Trophoblast cell (in vitro differentiated cells and primary cell): ENCODE results near the gene TAX1BP3. TPM values are rescaled to one million over a fixed set of nuclear protein-coding genes. Genes with fewer than 3 reads are reported as not detected.

ENCODE experiments used
- DNase-seq, 2 donors: peaks; one replicate each; pipeline ENCODE4 v3.0.0-alpha.2; 2016
- H2AFZ ChIP-seq: 2 replicates; pipeline ENCODE4 v1.6.1; 2013; ENCODE audit warnings: low read length, moderate library complexity, mild to moderate bottlenecking; ENCODE audit not compliant: insufficient read depth, poor library complexity
- H2AK5ac ChIP-seq: 2 replicates; pipeline ENCODE4 v1.6.1; 2013; ENCODE audit warnings: mild to moderate bottlenecking, low read length
- H2BK120ac ChIP-seq: 2 replicates; pipeline ENCODE4 v1.6.1; 2013; ENCODE audit warnings: low read length, mild to moderate bottlenecking, moderate library complexity; ENCODE audit not compliant: insufficient read depth, poor library complexity
- H2BK12ac ChIP-seq: 2 replicates; pipeline ENCODE4 v1.6.1; 2013; ENCODE audit warnings: mild to moderate bottlenecking, low read length, moderate library complexity
- H2BK5ac ChIP-seq: 2 replicates; pipeline ENCODE4 v1.6.1; 2013; ENCODE audit warnings: low read length, low read depth, moderate library complexity, mild to moderate bottlenecking; ENCODE audit not compliant: poor library complexity
- H3K14ac ChIP-seq: 2 replicates; pipeline ENCODE4 v1.6.1; 2013; ENCODE audit warnings: mild to moderate bottlenecking, low read length
- H3K18ac ChIP-seq: 2 replicates; pipeline ENCODE4 v1.6.1; 2013; ENCODE audit warnings: mild to moderate bottlenecking, low read length
- H3K23ac ChIP-seq: 2 replicates; pipeline ENCODE4 v1.6.1; 2013; ENCODE audit warnings: low read length
- H3K27ac ChIP-seq: 2 replicates; pipeline ENCODE4 v1.5.1; 2013; ENCODE audit warnings: low read depth, mild to moderate bottlenecking, inconsistent platforms, low read length, moderate library complexity
- H3K27me3 ChIP-seq: 2 replicates; pipeline ENCODE4 v1.6.1; 2013; ENCODE audit warnings: inconsistent platforms, mild to moderate bottlenecking, low read length, moderate library complexity; ENCODE audit not compliant: insufficient read depth
- H3K36me3 ChIP-seq, 2 experiments: 1 replicate in 1 of 2; 2 replicates in 1 of 2; pipeline ENCODE4 v1.6.1; 2013; ENCODE audit warnings: low read length in 2 of 2, mild to moderate bottlenecking in 2 of 2, moderate library complexity in 1 of 2; ENCODE audit not compliant: insufficient read depth in 2 of 2, control insufficient read depth in 1 of 2
- H3K4ac ChIP-seq: 2 replicates; pipeline ENCODE4 v1.6.1; 2013; ENCODE audit warnings: low read depth, mild to moderate bottlenecking, low read length, moderate library complexity
- H3K4me1 ChIP-seq, 2 experiments: 1 replicate in 1 of 2; 2 replicates in 1 of 2; pipeline ENCODE4 v1.6.1; 2013; ENCODE audit warnings: low read length in 2 of 2, mild to moderate bottlenecking in 2 of 2, moderate library complexity in 1 of 2; ENCODE audit not compliant: insufficient read depth in 2 of 2, control insufficient read depth in 1 of 2
- H3K4me2 ChIP-seq: 2 replicates; pipeline ENCODE4 v1.6.1; 2013; ENCODE audit warnings: inconsistent platforms, mild to moderate bottlenecking, low read length, moderate library complexity
- H3K4me3 ChIP-seq: 2 replicates; pipeline ENCODE4 v1.5.1; 2013; ENCODE audit warnings: mild to moderate bottlenecking, low read depth, low read length, inconsistent platforms
- H3K79me1 ChIP-seq: one replicate; pipeline ENCODE4 v1.6.1; 2013; ENCODE audit warnings: low read length
- H3K79me2 ChIP-seq: 2 replicates; pipeline ENCODE4 v1.6.1; 2013; ENCODE audit warnings: low read length, mild to moderate bottlenecking; ENCODE audit not compliant: control insufficient read depth, insufficient read depth, poor library complexity
- H3K9ac ChIP-seq: 2 replicates; pipeline ENCODE4 v1.6.1; 2013; ENCODE audit warnings: mild to moderate bottlenecking, low read length
- H3K9me3 ChIP-seq: 2 replicates; pipeline ENCODE4 v1.6.1; 2013; ENCODE audit warnings: low read depth, mild to moderate bottlenecking, control low read depth, inconsistent platforms, low read length; ENCODE audit not compliant: insufficient read depth
- H4K12ac ChIP-seq: 2 replicates; pipeline ENCODE4 v1.6.1; 2013; ENCODE audit warnings: low read depth, mild to moderate bottlenecking, low read length, moderate library complexity
- H4K8ac ChIP-seq: 2 replicates; pipeline ENCODE4 v1.6.1; 2013; ENCODE audit warnings: low read depth, mild to moderate bottlenecking, low read length, moderate library complexity
- H4K91ac ChIP-seq: one replicate; pipeline ENCODE4 v1.6.1; 2013; ENCODE audit warnings: low read depth, mild to moderate bottlenecking, low read length, moderate library complexity
- WGBS: extraction: QIAGEN DNeasy Blood & Tissue Kit; methylation state at CpG from one replicate; pipeline ENCODE4 v1.1.7; 2013; ENCODE audit warnings: missing lambda C conversion rate; ENCODE audit not compliant: insufficient read length, insufficient coverage; ENCODE audit errors: extremely low coverage; 5-methylcytosine and 5-hydroxymethylcytosine counted together
- polyA plus RNA-seq: library from polyadenylated mRNA; stranded (reverse); fragments of 200-250 nt; gene quantifications from 2 replicates; pipeline ENCODE4 v1.2.3, GENCODE V29; 2013

TAX1BP3 gene, protein sequence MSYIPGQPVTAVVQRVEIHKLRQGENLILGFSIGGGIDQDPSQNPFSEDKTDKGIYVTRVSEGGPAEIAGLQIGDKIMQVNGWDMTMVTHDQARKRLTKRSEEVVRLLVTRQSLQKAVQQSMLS
- 98.6 and 103 TPM in 2 replicates for polyA plus RNA-seq

- Histone ChIP-seq H3K4me1 (peaks cover 7 to 15% of the 10 kb centered on the region in 2 experiments), H3K9ac (peak within 1 kb of the TSS; percentile 92), H3K4me3 (peak within 1 kb of the TSS; percentile 97), H3K36me3 (peaks cover 26 to 27% of the 10 kb centered on the region in 2 experiments), H3K27me3 (no peaks in the 10 kb centered on the region), H2BK12ac (peak within 1 kb of the TSS; percentile 63), H3K79me1 (peaks cover 15% of the 10 kb centered on the region), H3K18ac (peak within 1 kb of the TSS; percentile 100), H3K23ac (no peak within 1 kb of the TSS), H3K27ac (peak within 1 kb of the TSS; percentile 100), H4K12ac (peak within 1 kb of the TSS; percentile 97), H2BK5ac (peak within 1 kb of the TSS; percentile 100), H2AFZ (peak within 1 kb of the TSS; percentile 95), H4K91ac (peak within 1 kb of the TSS; percentile 100), H3K14ac (peak within 1 kb of the TSS; percentile 100), H2BK120ac (peak within 1 kb of the TSS; percentile 100), H4K8ac (peak within 1 kb of the TSS; percentile 99), H3K4me2 (peak within 1 kb of the TSS; percentile 78), H3K79me2 (peaks cover 23% of the 10 kb centered on the region), H2AK5ac (peak within 1 kb of the TSS; percentile 99), H3K4ac (peak within 1 kb of the TSS; percentile 98), H3K9me3 (no peaks in the 10 kb centered on the region)
- DNase-seq = peak; percentile 99 to 100
- no CpG with 5 or more reads among the region's 89 CpGs for WGBS
Observed at GRCh38 chr17:3668279-3669084, at the start of gene TAX1BP3, which contains the start of gene EMC6. Gene TAX1BP3, minus strand, starts transcription at chr17:3668578. Its CDS starts 52 bp downstream, at chr17:3668526. Gene EMC6, plus strand, starts transcription at chr17:3668812. Its CDS starts 335 bp downstream, at chr17:3669147.

GRCh38 chr17:3715296-3715695, 46.9 kb upstream of the TAX1BP3 start:
- no peak overlapping the region for H3K9ac ChIP-seq
- DNase-seq = no peak
- H2AFZ ChIP-seq = no peak overlapping the region
- no peak overlapping the region for H3K4ac ChIP-seq
- no peak overlapping the region for H3K18ac ChIP-seq
- H3K27ac ChIP-seq = no peak overlapping the region
- no peak overlapping the region for H3K4me2 ChIP-seq
- H3K23ac ChIP-seq = peak overlapping the region; percentile 3
- H3K27me3 ChIP-seq = no peaks in the 10 kb centered on the region
- no peaks in the 10 kb centered on the region for H3K9me3 ChIP-seq
- no peak overlapping the region for H2AK5ac ChIP-seq
- H3K79me1 ChIP-seq = no peaks in the 10 kb centered on the region
- H3K79me2 ChIP-seq = no peaks in the 10 kb centered on the region
- no peak overlapping the region for H4K91ac ChIP-seq
- no peak overlapping the region for H2BK120ac ChIP-seq
- H3K4me3 ChIP-seq = no peak overlapping the region
- no peak overlapping the region for H2BK5ac ChIP-seq
- no peak overlapping the region for H4K12ac ChIP-seq
- no peak overlapping the region for H2BK12ac ChIP-seq
- H3K14ac ChIP-seq = no peak overlapping the region
- H3K4me1 ChIP-seq = no peaks in the 10 kb centered on the region
- no peak overlapping the region for H4K8ac ChIP-seq
- peaks cover 21 to 44% of the 10 kb centered on the region in 2 experiments for H3K36me3 ChIP-seq
- WGBS = no CpG with 5 or more reads among the region's 8 CpGs

GRCh38 chr17:3712811-3713463, 44.6 kb upstream of the TAX1BP3 start:
- H3K9ac ChIP-seq = no peak overlapping the region
- no peaks in the 10 kb centered on the region for H3K4me1 ChIP-seq
- no peak overlapping the region for H3K14ac ChIP-seq
- no peak overlapping the region for H3K27ac ChIP-seq
- H4K8ac ChIP-seq = no peak overlapping the region
- H2BK12ac ChIP-seq = no peak overlapping the region
- H3K4me3 ChIP-seq = no peak overlapping the region
- WGBS = no CpG with 5 or more reads among the region's 13 CpGs
- no peak overlapping the region for H3K18ac ChIP-seq
- no peak overlapping the region for H3K23ac ChIP-seq
- no peak overlapping the region for H3K4me2 ChIP-seq
- H3K4ac ChIP-seq = no peak overlapping the region
- H3K79me2 ChIP-seq = no peaks in the 10 kb centered on the region
- no peaks in the 10 kb centered on the region for H3K27me3 ChIP-seq
- no peak overlapping the region for H4K12ac ChIP-seq
- no peak overlapping the region for H2AFZ ChIP-seq
- H3K36me3 ChIP-seq = peaks cover 19 to 39% of the 10 kb centered on the region in 2 experiments
- H2AK5ac ChIP-seq = no peak overlapping the region
- H4K91ac ChIP-seq = no peak overlapping the region
- H2BK5ac ChIP-seq = no peak overlapping the region
- no peak overlapping the region for H2BK120ac ChIP-seq
- H3K9me3 ChIP-seq = no peaks in the 10 kb centered on the region
- H3K79me1 ChIP-seq = no peaks in the 10 kb centered on the region
- DNase-seq = no peak

DNA sequence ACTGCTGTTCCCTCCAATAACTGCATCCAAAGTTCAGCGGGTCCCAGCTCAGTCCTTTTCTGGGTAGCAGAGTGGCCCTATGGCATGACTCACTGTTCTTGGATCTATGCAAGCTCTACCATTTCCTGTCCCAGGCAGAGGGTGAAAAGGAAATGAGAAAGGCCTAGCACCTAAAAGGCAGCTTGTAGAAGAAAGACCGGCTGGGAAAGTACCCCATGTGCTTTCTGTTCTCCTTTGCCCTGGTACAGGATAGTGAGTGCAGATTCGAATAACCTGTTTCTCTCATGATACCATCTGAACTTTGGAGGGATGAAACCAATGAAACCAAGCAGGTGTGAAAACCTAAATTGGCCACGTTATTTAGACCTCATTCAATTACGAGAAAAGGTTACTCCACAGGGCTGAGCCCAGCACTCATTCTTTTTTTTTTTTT, 42.6 kb upstream of the TAX1BP3 start:
- no CpG with 5 or more reads among the region's 5 CpGs for WGBS
- Histone ChIP-seq H3K27ac (no peak overlapping the region), H3K79me2 (no peaks in the 10 kb centered on the region), H4K8ac (no peak overlapping the region), H3K23ac (no peak overlapping the region), H3K4ac (no peak overlapping the region), H3K14ac (no peak overlapping the region), H3K4me1 (no peaks in the 10 kb centered on the region), H3K79me1 (no peaks in the 10 kb centered on the region), H3K9ac (no peak overlapping the region), H2BK120ac (no peak overlapping the region), H3K9me3 (no peaks in the 10 kb centered on the region), H2BK5ac (no peak overlapping the region), H2AK5ac (no peak overlapping the region), H3K4me3 (no peak overlapping the region), H4K12ac (no peak overlapping the region), H3K4me2 (no peak overlapping the region), H2BK12ac (no peak overlapping the region), H3K36me3 (peaks cover 12 to 24% of the 10 kb centered on the region in 2 experiments), H3K18ac (no peak overlapping the region), H4K91ac (no peak overlapping the region), H2AFZ (no peak overlapping the region), H3K27me3 (no peaks in the 10 kb centered on the region)
- peak; percentile 10 to 28 for DNase-seq
